H9 (cell line): ENCODE measurements around the gene KRT35. TPM values are rescaled to one million over a fixed set of nuclear protein-coding genes. Genes with fewer than 3 reads are reported as not detected.

Experiments used
- DNase-seq: peaks from one replicate; pipeline ENCODE4 v3.0.0-alpha.2; 2017
- H2AFZ ChIP-seq: one replicate; pipeline ENCODE4 v1.6.1; 2013; ENCODE audit warnings: mild to moderate bottlenecking, low read length, control low read depth, moderate library complexity
- H2AK5ac ChIP-seq: 2 replicates; pipeline ENCODE4 v1.6.1; 2013; ENCODE audit warnings: low read length, control low read depth, mixed read lengths; ENCODE audit not compliant: insufficient read length
- H2BK120ac ChIP-seq: one replicate; pipeline ENCODE4 v1.6.1; 2013; ENCODE audit warnings: low read depth, mild to moderate bottlenecking, low read length, control low read depth, inconsistent platforms; ENCODE audit not compliant: poor library complexity, severe bottlenecking
- H2BK12ac ChIP-seq: 2 replicates; pipeline ENCODE4 v1.6.1; 2013; ENCODE audit warnings: low read length, control low read depth, mixed read lengths, low read depth; ENCODE audit not compliant: insufficient read length
- H2BK15ac ChIP-seq: 2 replicates; pipeline ENCODE4 v1.6.1; 2013; ENCODE audit warnings: low read depth, low read length, control low read depth
- H2BK20ac ChIP-seq: one replicate; pipeline ENCODE4 v1.6.1; 2013; ENCODE audit warnings: low read depth, mild to moderate bottlenecking, low read length, control low read depth, inconsistent platforms; ENCODE audit not compliant: poor library complexity, severe bottlenecking
- H2BK5ac ChIP-seq: 2 replicates; pipeline ENCODE4 v1.6.1; 2013; ENCODE audit warnings: low read length, control low read depth, mixed read lengths; ENCODE audit not compliant: insufficient read length
- H3K14ac ChIP-seq: 2 replicates; pipeline ENCODE4 v1.6.1; 2013; ENCODE audit warnings: low read length, control low read depth; ENCODE audit not compliant: insufficient read depth
- H3K18ac ChIP-seq: 2 replicates; pipeline ENCODE4 v1.6.1; 2013; ENCODE audit warnings: low read depth, mild to moderate bottlenecking, mixed read lengths, low read length, control low read depth; ENCODE audit not compliant: insufficient read length
- H3K23ac ChIP-seq: 2 replicates; pipeline ENCODE4 v1.6.1; 2013; ENCODE audit warnings: low read length, control low read depth, mixed read lengths, low read depth; ENCODE audit not compliant: insufficient read length
- H3K23me2 ChIP-seq: 2 replicates; pipeline ENCODE4 v1.6.1; 2013; ENCODE audit warnings: low read depth, mild to moderate bottlenecking, mixed read lengths, low read length, control low read depth; ENCODE audit not compliant: insufficient read length, poor library complexity, severe bottlenecking
- H3K27ac ChIP-seq: 2 replicates; pipeline ENCODE4 v1.5.1; 2013; ENCODE audit warnings: low read length, control low read depth, mixed read lengths, low read depth; ENCODE audit not compliant: insufficient read length
- H3K27me3 ChIP-seq: 2 replicates; pipeline ENCODE4 v1.6.1; 2013; ENCODE audit warnings: low read length, control low read depth, inconsistent platforms; ENCODE audit not compliant: insufficient read depth
- H3K4ac ChIP-seq: 2 replicates; pipeline ENCODE4 v1.6.1; 2013; ENCODE audit warnings: low read depth, mild to moderate bottlenecking, control low read depth, inconsistent platforms, low read length, moderate library complexity
- H3K4me1 ChIP-seq: 2 replicates; pipeline ENCODE4 v1.6.1; 2013; ENCODE audit warnings: low read length, control low read depth, inconsistent platforms; ENCODE audit not compliant: insufficient read depth
- H3K4me2 ChIP-seq: 2 replicates; pipeline ENCODE4 v1.6.1; 2013; ENCODE audit warnings: low read length, control low read depth, mixed read lengths; ENCODE audit not compliant: insufficient read length, insufficient read depth
- H3K56ac ChIP-seq: 2 replicates; pipeline ENCODE4 v1.6.1; 2013; ENCODE audit warnings: low read depth, mild to moderate bottlenecking, mixed read lengths, low read length, control low read depth; ENCODE audit not compliant: insufficient read length
- H3K79me1 ChIP-seq: 2 replicates; pipeline ENCODE4 v1.6.1; 2013; ENCODE audit warnings: low read depth, mild to moderate bottlenecking, moderate library complexity, low read length, control low read depth, inconsistent platforms; ENCODE audit not compliant: insufficient read depth, poor library complexity, severe bottlenecking
- H3K79me2 ChIP-seq: 2 replicates; pipeline ENCODE4 v1.6.1; 2013; ENCODE audit warnings: low read length, control low read depth, inconsistent platforms; ENCODE audit not compliant: insufficient read depth
- H3K9ac ChIP-seq: 2 replicates; pipeline ENCODE4 v1.6.1; 2013; ENCODE audit warnings: low read length, control low read depth, mixed read lengths; ENCODE audit not compliant: insufficient read length; ENCODE audit errors: extremely low read depth
- H3K9me3 ChIP-seq: one replicate; pipeline ENCODE4 v1.6.1; 2013; ENCODE audit warnings: low read depth, low read length, inconsistent platforms; ENCODE audit not compliant: control insufficient read depth
- H3T11ph ChIP-seq: one replicate; pipeline ENCODE4 v1.6.1; 2013; ENCODE audit warnings: mild to moderate bottlenecking, low read length, control low read depth, inconsistent platforms
- H4K20me1 ChIP-seq: one replicate; pipeline ENCODE4 v1.6.1; 2013; ENCODE audit not compliant: control insufficient read depth, insufficient read length, insufficient read depth
- H4K5ac ChIP-seq: 2 replicates; pipeline ENCODE4 v1.6.1; 2013; ENCODE audit warnings: low read depth, mild to moderate bottlenecking, mixed read lengths, low read length, control low read depth; ENCODE audit not compliant: insufficient read length
- H4K8ac ChIP-seq: replicated peaks from 2 replicates; pipeline ENCODE4 v1.6.1; 2013; ENCODE audit warnings: low read length, control low read depth, mixed read lengths, low read depth; ENCODE audit not compliant: insufficient read length
- H4K91ac ChIP-seq: 2 replicates; pipeline ENCODE4 v1.6.1; 2013; ENCODE audit warnings: low read depth, mild to moderate bottlenecking, moderate library complexity, mixed read lengths, low read length, control low read depth; ENCODE audit not compliant: insufficient read length
- H3K27ac Mint-ChIP-seq, 3 experiments: 2 replicates in 2 of 3; 3 replicates in 1 of 3; pipeline ENCODE4 v1.8.0; 2020 to 2021; ENCODE audit warnings: mixed read lengths in 3 of 3, mild to moderate bottlenecking in 1 of 3, moderate library complexity in 1 of 3
- H3K27me3 Mint-ChIP-seq: 2 replicates; pipeline ENCODE4 v1.8.0; 2021; ENCODE audit warnings: low read depth, mild to moderate bottlenecking, moderate library complexity, mixed read lengths
- H3K36me3 Mint-ChIP-seq, 3 experiments: 2 replicates in 2 of 3; 3 replicates in 1 of 3; pipeline ENCODE4 v1.8.0; 2020 to 2021; ENCODE audit warnings: low read depth in 3 of 3, mixed read lengths in 3 of 3; ENCODE audit not compliant: insufficient read depth in 1 of 3
- H3K4me1 Mint-ChIP-seq, 2 experiments: 2 replicates each; pipeline ENCODE4 v1.8.0; 2020; ENCODE audit warnings: mixed read lengths in 2 of 2
- H3K4me3 Mint-ChIP-seq, 2 experiments: 2 replicates in 1 of 2; 3 replicates in 1 of 2; pipeline ENCODE4 v1.8.0; 2020 to 2021; ENCODE audit warnings: mild to moderate bottlenecking in 2 of 2, mixed read lengths in 2 of 2, moderate library complexity in 1 of 2
- H3K9me3 Mint-ChIP-seq, 2 experiments: 2 replicates in 1 of 2; 3 replicates in 1 of 2; pipeline ENCODE4 v1.8.0; 2020; ENCODE audit warnings: mild to moderate bottlenecking in 2 of 2, mixed read lengths in 2 of 2, moderate library complexity in 1 of 2
- CTCF ChIP-seq: fragments of 200-600 bp; sonication (generic); conservative IDR thresholded peaks from 3 replicates; pipeline ENCODE4 v1.8.0; 2021; ENCODE audit warnings: antibody characterized with exemption, mild to moderate bottlenecking
- WGBS: extraction: QIAGEN DNeasy Blood & Tissue Kit; methylation state at CpG from one replicate; pipeline ENCODE4 v1.1.7; 2013; ENCODE audit warnings: missing lambda C conversion rate, low lambda C conversion rate, mixed read lengths; ENCODE audit not compliant: insufficient read length; ENCODE audit errors: extremely low coverage; 5-methylcytosine and 5-hydroxymethylcytosine counted together
- total RNA-seq: library from RNA; stranded (reverse); gene quantifications from 2 replicates; pipeline ENCODE4 v1.2.1, GENCODE V29; 2021

Gene KRT35
- total RNA-seq, 1 experiment from 2014 or later = not detected

GRCh38 chr17:41492351-41492750, 11.4 kb upstream of the KRT35 start:
- no peak overlapping the region; a peak in 1 of 5 replicates for H3K4me3 Mint-ChIP-seq
- H3K56ac ChIP-seq = no peak overlapping the region
- no peaks in the 10 kb centered on the region for H3K4me1 ChIP-seq
- no peaks in the 10 kb centered on the region for H3K36me3 Mint-ChIP-seq
- peaks cover 19% of the 10 kb centered on the region for H3K27me3 Mint-ChIP-seq
- DNase-seq = no peak
- H3K9me3 ChIP-seq = no peaks in the 10 kb centered on the region
- H4K8ac ChIP-seq = no peak overlapping the region
- H3K27ac Mint-ChIP-seq = no peak overlapping the region; a peak in 1 of 7 replicates
- H3K9ac ChIP-seq = no peak overlapping the region
- H3K14ac ChIP-seq = no peak overlapping the region
- H4K91ac ChIP-seq = no peak overlapping the region
- no peaks in the 10 kb centered on the region for H3K79me1 ChIP-seq
- H3K23ac ChIP-seq = no peak overlapping the region
- no peaks in the 10 kb centered on the region for H3K79me2 ChIP-seq
- no peak overlapping the region for H2BK20ac ChIP-seq
- H3K4me2 ChIP-seq = no peak overlapping the region
- no peaks in the 10 kb centered on the region for H3K9me3 Mint-ChIP-seq
- no CpG with 5 or more reads among the region's 6 CpGs for WGBS
- H3K4ac ChIP-seq = no peak overlapping the region
- no peak overlapping the region for H2BK12ac ChIP-seq
- H3T11ph ChIP-seq = no peak overlapping the region
- H4K20me1 ChIP-seq = no peaks in the 10 kb centered on the region
- TF ChIP-seq CTCF = no peak
- H3K27ac ChIP-seq = no peak overlapping the region
- no peak overlapping the region for H2BK120ac ChIP-seq
- H3K23me2 ChIP-seq = no peaks in the 10 kb centered on the region
- H2AFZ ChIP-seq = no peak overlapping the region
- H3K27me3 ChIP-seq = no peaks in the 10 kb centered on the region
- no peak overlapping the region for H2BK15ac ChIP-seq
- peaks cover 7 to 9% of the 10 kb centered on the region in 2 experiments for H3K4me1 Mint-ChIP-seq
- H2BK5ac ChIP-seq = no peak overlapping the region
- H2AK5ac ChIP-seq = no peak overlapping the region
- H4K5ac ChIP-seq = no peak overlapping the region
- no peak overlapping the region for H3K18ac ChIP-seq
